ENCODE measurements around the gene TMEM86B. TPM values are rescaled to one million over a fixed set of nuclear protein-coding genes. Genes with fewer than 3 reads are reported as not detected.

TMEM86B gene
- total RNA-seq, 2 experiments from 2014 or later: 5.8 to 6.2 TPM

DNA sequence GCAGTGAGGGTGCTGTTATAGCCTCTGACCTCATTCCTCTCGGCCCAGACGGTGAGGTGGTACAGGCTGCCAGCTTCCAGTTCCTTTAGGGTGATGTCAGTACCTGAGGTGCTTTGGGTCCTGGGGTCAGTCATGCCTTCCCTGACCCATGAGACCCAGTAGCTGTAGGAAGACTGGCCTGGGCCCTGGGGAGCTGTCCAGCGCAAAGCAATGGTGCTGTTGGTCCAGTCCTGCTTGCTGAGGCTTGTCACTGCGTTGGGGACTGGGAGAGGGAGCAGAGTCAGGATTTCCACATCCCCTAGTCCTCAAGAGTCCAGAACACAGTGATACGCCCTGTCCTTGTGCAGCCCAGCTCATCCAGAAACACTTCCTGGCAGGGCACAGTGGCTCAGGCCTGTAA lies 29.9 kb downstream of the TMEM86B start:
- ChIA-PET POLR2A (interaction anchor here (1.0 kb wide), 1 partner anchor 17 kb away, joined by 3 read pairs; no protein-coding TSS in a partner anchor), CTCF (interaction anchor here (1.2 to 1.5 kb wide), 2 partner anchors 33 to 38 kb away, joined by 4 read pairs; partner anchors contain the start of gene DNAAF3)
- Mint-ChIP-seq H3K27me3 (peaks cover 9% of the 10 kb centered on the region), H3K9me3 (no peaks in the 10 kb centered on the region), H3K4me1 (ENCODE audit: low read depth) (no peaks in the 10 kb centered on the region), H3K4me3 (no peak overlapping the region), H3K27ac (no peak overlapping the region), H3K36me3 (ENCODE audit: low read depth) (no peaks in the 10 kb centered on the region)
- ATAC-seq: no peak
- TF ChIP-seq, protein P1, sequence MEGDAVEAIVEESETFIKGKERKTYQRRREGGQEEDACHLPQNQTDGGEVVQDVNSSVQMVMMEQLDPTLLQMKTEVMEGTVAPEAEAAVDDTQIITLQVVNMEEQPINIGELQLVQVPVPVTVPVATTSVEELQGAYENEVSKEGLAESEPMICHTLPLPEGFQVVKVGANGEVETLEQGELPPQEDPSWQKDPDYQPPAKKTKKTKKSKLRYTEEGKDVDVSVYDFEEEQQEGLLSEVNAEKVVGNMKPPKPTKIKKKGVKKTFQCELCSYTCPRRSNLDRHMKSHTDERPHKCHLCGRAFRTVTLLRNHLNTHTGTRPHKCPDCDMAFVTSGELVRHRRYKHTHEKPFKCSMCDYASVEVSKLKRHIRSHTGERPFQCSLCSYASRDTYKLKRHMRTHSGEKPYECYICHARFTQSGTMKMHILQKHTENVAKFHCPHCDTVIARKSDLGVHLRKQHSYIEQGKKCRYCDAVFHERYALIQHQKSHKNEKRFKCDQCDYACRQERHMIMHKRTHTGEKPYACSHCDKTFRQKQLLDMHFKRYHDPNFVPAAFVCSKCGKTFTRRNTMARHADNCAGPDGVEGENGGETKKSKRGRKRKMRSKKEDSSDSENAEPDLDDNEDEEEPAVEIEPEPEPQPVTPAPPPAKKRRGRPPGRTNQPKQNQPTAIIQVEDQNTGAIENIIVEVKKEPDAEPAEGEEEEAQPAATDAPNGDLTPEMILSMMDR (IDR thresholded peaks at IDR 0.05): no peak
- intact Hi-C loops (cut with micrococcal nuclease): no loop called here
- no peak for DNase-seq

DNA sequence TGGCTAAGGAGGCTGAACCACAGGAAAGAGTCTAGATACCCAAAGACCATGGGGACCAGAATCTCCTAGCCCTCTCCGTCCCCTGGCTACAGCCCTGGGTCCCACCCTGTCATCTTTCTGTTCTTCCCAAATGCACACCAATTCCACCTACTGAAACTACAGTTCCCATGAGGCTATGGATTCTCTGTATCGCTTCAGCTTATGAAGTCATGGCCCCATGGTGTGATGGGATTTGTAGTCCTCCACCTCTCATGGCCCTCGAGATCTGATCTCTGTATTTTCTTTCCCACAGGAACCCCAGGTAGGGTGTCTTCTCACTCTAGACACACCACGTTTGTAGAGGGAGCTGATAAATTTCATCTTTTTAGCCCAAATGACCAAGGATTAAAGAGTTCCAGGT lies 31.0 kb downstream of the TMEM86B start:
- Mint-ChIP-seq H3K4me3 (no peak overlapping the region), H3K36me3 (ENCODE audit: low read depth) (no peaks in the 10 kb centered on the region), H3K27ac (no peak overlapping the region), H3K9me3 (no peaks in the 10 kb centered on the region), H3K4me1 (ENCODE audit: low read depth) (no peaks in the 10 kb centered on the region), H3K27me3 (peaks cover 9% of the 10 kb centered on the region)
- DNase-seq: no peak
- intact Hi-C loops (cut with micrococcal nuclease): no loop called here
- CTCF ChIA-PET: interaction anchor here (1.2 kb wide), 1 partner anchor 32 kb away, joined by 4 read pairs; the partner anchor contains the start of gene DNAAF3
- ATAC-seq: peak; percentile 70
- TF ChIP-seq, protein P1 (IDR thresholded peaks at IDR 0.05): no peak
- POLR2A ChIA-PET: interaction anchor here (0.8 to 1.1 kb wide), 3 partner anchors 18 to 288 kb away, joined by 3 to 5 read pairs (median 3); partner anchors contain the start of genes NAT14 and SYT5

DNA sequence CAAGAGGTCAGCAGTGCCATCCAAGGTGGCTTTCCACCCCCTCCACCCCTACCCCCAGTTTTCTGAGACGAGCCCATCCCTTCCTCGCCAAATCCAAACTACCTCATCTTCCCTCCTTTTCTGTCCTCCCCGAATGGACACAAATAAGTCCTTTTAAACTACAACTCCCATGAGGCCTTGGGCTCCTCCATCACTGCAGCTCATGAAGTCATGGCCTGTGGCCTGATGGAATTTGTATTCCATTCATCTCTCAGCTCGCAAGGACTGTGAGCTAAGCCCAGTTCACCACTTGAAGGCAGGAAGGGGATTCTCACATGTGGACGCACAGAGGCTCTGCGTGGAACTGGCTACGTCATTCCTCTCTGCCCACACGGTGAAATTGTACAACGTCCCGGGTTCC lies 31.8 kb downstream of the TMEM86B start:
- DNase-seq (no peak), ATAC-seq (no peak)
- Mint-ChIP-seq H3K9me3 (no peaks in the 10 kb centered on the region), H3K4me3 (no peak overlapping the region), H3K36me3 (ENCODE audit: low read depth) (no peaks in the 10 kb centered on the region), H3K27ac (no peak overlapping the region), H3K27me3 (peaks cover 6% of the 10 kb centered on the region), H3K4me1 (ENCODE audit: low read depth) (no peaks in the 10 kb centered on the region)
- intact Hi-C loops (cut with micrococcal nuclease): no loop called here
- TF ChIP-seq, protein P1 (IDR thresholded peaks at IDR 0.05): no peak
- ChIA-PET POLR2A (interaction anchor here (0.8 kb wide), 1 partner anchor 17 kb away, joined by 3 read pairs; the partner anchor contains the start of gene SYT5), CTCF (no interaction called here)

DNA sequence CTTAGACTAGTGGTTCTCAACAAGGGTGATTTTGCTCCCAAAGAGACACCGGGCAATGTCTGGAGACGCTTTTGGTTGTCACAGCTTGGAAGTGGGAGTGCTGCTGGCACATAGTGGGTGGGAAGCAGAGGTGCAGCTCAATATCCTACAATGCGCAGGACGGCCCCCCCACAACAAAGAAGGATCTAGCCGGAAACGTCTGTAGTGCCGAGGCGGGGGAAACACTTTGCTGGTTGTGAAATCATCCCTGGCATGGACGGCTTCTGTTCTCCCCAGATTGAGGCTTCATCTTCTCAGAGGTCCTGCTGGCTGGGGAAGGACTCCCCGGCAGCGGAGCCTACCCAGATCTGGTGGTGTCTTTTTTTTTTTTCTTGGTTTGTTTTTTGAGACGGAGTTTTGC lies 35.1 kb downstream of the TMEM86B start:
- CTCF ChIA-PET: no interaction called here
- no peak for ATAC-seq
- POLR2A ChIA-PET: no interaction called here
- Mint-ChIP-seq H3K36me3 (ENCODE audit: low read depth) (no peaks in the 10 kb centered on the region), H3K27ac (no peak overlapping the region), H3K27me3 (peaks cover 5% of the 10 kb centered on the region), H3K4me1 (ENCODE audit: low read depth) (no peaks in the 10 kb centered on the region), H3K4me3 (no peak overlapping the region), H3K9me3 (no peaks in the 10 kb centered on the region)
- DNase-seq: no peak
- intact Hi-C loops (cut with micrococcal nuclease): no loop called here
- TF ChIP-seq, protein P1 (IDR thresholded peaks at IDR 0.05): no peak

DNA sequence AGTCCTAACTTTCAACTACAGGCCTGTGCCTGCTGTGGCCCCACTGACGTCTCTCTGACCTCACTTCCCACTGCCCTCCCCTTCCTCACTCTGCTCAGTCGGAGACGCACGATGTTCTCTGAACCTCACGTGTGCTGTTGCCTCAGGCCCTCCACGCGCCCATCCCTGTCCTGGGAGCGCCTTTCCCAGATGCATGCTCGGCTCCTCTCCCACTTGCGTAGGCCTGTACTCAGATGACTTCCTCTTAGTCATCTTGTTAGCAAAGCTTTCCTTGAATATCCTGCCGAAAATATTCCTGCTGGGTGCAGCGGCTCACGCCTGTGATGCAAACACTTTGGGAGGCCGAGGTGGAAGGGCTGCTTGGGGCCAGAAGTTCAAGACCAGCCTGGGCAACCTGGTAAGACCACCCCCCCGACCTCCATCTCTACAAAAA lies 39.1 kb downstream of the TMEM86B start:
- Mint-ChIP-seq H3K9me3 (no peaks in the 10 kb centered on the region), H3K4me3 (no peak overlapping the region), H3K27me3 (peaks cover 3% of the 10 kb centered on the region), H3K27ac (no peak overlapping the region), H3K4me1 (ENCODE audit: low read depth) (no peaks in the 10 kb centered on the region), H3K36me3 (ENCODE audit: low read depth) (no peaks in the 10 kb centered on the region)
- POLR2A ChIA-PET: interaction anchor here (0.7 kb wide), 1 partner anchor 43 kb away, joined by 3 read pairs; no protein-coding TSS in a partner anchor
- DNase-seq (no peak), ATAC-seq (no peak)
- TF ChIP-seq, protein P1 (IDR thresholded peaks at IDR 0.05): no peak
- CTCF ChIA-PET: interaction anchor here (1.4 kb wide), 1 partner anchor 29 kb away, joined by 3 read pairs; no protein-coding TSS in a partner anchor
- intact Hi-C loops (cut with micrococcal nuclease): no loop called here
